ENCODE data around the gene COL1A1. TPM values are rescaled to one million over a fixed set of nuclear protein-coding genes. Genes with fewer than 3 reads are reported as not detected.

Gene COL1A1
- total RNA-seq, 1 donor from 2014 or later = 331 TPM

- DNase-seq (ENCODE audit: low spot score) = no peak
Observed at GRCh38 chr17:50144355-50144754, 57.1 kb downstream of the COL1A1 start.

DNA sequence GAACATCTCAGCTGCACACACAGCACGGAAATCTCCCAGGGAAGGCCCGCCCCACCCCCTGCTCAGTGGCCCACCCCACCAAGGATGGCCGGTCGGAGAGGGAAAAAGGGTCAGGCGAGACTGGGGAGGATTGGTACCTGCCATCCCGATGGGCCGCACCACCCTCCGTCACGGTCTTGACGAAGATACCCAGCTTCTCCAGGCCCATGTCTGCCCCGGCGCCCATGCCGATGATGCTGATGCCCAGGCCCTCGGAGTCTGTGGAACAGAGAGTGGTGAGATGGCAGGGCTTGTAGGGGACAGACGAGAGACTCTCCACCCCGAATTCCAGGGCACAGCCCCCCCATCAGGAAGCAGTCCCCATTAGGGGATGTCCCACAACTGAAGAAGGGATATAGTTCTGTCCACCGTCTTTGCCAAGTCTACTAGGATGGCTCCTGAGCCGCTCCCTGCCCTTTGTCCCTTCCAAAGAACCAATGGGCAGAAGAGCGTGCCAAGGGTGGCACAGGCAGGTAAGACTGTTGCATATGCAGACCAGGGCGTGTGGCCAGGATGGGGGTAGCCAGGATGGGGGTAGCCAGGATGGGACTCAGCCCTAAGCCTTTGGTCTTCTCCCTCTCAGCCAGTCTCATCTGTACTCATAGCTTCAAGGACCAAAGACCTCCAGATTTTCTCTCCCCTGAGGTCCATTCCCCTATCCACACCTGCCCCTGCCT lies 57.8 kb downstream of the COL1A1 start:
- no peak for DNase-seq (ENCODE audit: low spot score)

DNA sequence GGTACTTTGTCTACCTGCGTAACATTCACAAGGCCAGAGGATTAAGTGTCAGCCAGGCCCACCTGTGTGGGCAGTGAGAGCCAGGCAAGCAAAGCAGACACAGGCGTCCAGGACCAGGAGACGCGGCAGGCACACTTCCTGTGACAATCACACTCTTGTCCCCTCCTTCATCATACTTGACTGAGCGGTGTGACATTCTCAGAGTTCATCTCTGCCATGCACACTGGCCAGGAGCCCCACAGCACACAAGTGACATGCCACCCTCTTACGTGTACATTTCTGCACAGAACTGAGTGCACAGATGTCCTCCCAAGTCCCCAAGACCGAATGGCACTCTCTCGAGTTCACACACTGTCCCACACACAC lies 59.7 kb downstream of the COL1A1 start:
- DNase-seq (ENCODE audit: low spot score) = no peak

GRCh38 chr17:50141026-50141744 lies 60.2 kb downstream of the COL1A1 start:
- DNase-seq (ENCODE audit: low spot score) = no peak

DNA sequence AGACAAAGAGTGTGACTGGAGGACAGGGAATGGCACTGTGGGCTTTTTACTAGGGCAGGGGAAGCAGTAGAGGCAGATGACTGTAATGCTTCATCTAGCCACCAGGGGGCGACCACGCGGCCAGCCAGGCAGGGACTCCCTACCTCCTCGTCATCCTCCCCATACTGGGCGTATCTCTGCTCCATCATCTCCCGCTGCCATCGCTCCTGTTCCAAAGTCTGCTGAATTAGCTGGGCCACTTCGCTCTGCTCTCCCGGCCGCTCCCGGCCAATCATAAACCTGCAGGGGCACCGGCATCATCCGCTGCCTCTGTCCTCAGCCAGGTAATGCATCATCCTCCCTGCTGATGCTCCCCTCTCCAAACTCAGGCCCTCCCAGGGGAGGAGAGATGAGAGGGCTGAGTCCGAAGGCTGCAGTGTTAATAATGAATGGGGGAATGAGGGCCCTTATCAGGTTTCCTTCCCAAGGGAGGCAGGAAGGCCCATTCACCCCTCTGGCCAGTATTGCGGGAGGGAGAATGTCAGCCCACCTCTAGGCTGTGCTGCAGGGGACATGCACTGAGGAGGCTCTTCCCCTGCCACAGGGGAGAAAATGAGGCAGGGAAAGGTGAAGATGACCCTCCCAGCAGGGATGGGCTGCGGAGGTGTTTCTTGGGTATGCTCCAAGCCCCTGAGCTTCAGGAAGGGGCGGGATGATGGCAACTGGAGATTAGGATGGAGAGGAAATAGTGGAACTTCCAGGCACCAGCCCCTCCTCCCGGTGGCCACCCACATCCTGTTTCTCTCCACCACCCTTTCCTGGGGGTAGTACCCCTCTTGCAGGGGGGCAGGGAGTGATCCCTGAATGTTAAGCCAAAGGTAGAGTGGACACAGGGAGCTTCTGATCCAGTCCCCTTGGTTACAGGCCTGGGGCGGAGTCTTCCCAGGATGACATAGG lies 61.2 kb downstream of the COL1A1 start:
- peak; percentile 80 for DNase-seq (ENCODE audit: low spot score)

GRCh38 chr17:50139185-50139783 lies 62.1 kb downstream of the COL1A1 start:
- DNase-seq (ENCODE audit: low spot score) = no peak

DNA sequence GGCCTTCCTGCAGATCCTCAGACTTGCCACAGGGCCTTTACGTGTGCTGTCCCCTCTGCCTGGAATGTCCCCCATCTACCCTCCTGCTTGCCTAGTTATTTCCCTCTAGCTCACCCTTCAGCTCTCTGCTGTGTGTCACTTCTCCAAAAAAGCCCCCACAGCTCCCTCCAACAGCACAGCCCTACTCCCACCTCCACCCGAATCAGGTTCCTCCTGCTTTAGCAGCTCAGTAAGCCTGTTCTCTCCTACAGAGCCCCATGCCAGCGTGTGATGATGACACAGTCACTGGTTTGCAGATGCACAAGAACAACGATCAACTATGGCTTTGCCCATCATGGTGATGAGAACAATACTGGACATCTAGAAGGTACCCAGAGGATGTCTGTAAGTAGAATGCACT lies 64.4 kb downstream of the COL1A1 start:
- no peak for DNase-seq (ENCODE audit: low spot score)

DNA sequence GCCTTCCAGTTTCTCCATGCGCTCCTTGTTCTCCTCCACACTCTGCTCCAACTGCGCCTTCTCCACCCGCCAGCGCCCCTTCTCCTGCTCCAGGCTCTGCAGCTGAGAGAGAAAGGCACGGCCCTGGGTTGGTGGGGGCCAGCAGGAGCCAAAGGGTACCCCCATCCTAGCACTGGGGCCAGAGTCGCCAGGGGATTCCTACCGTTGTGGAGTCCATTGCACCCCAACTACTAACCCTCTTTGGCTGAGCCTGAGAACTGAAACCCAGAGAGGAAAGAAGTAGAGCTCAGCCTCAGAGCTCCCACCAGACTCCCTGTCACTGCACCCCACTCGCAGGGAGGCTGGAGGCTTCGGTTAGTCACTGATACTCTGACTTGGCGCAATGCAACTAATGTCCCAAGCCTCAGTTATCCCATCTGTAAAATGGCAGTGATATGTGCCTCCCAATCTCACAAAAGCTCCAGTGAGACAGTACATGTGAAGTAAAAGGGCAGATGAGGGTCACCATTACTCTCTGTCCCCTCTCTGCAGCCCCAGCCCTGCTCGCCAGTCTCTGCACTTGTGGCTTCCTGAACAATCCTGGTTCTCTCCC lies 65.2 kb downstream of the COL1A1 start:
- DNase-seq (ENCODE audit: low spot score) = no peak

- DNase-seq (ENCODE audit: low spot score) = no peak
Observed at GRCh38 chr17:50135316-50136095, 65.9 kb downstream of the COL1A1 start.

- DNase-seq (ENCODE audit: low spot score) = no peak
Observed at GRCh38 chr17:50134206-50135110, 67.0 kb downstream of the COL1A1 start.

- DNase-seq (ENCODE audit: low spot score) = no peak
Observed at GRCh38 chr17:50133769-50134099, 67.7 kb downstream of the COL1A1 start.

Other genes starting within 250 kb of the COL1A1 start
- gene DLX4, start 232.4 kb downstream of the COL1A1 start, total RNA-seq = 1.1 TPM
- gene DLX3, start 206.4 kb downstream of the COL1A1 start, total RNA-seq = 1.1 TPM
- gene ITGA3, start 145.5 kb downstream of the COL1A1 start, total RNA-seq = 211 TPM
- gene PDK2, start 106.3 kb downstream of the COL1A1 start, total RNA-seq = 25.7 TPM
- gene SAMD14, start 71.5 kb downstream of the COL1A1 start, total RNA-seq = 5.5 TPM
- 38.4 TPM for gene PPP1R9B, start 51.0 kb downstream of the COL1A1 start, total RNA-seq
- 16.9 TPM for gene SGCA, start 35.6 kb downstream of the COL1A1 start, total RNA-seq
- 3.0 TPM for gene TMEM92, start 72.8 kb upstream of the COL1A1 start, total RNA-seq
- gene XYLT2, start 144.5 kb upstream of the COL1A1 start, total RNA-seq = 31.2 TPM
- 55.0 TPM for gene MRPL27, start 171.6 kb upstream of the COL1A1 start, total RNA-seq
- gene EME1, start 171.6 kb upstream of the COL1A1 start, total RNA-seq = 0.94 TPM
- 73.5 TPM for gene LRRC59, start 195.9 kb upstream of the COL1A1 start, total RNA-seq
- 172 TPM for gene ACSF2, start 224.6 kb upstream of the COL1A1 start, total RNA-seq

Data from ureter (tissue), 1 donor.